OCI-LY1 (cell line): ENCODE measurements around the gene DEDD.

Source experiments
- CTCF ChIP-seq: fragments of 200-600 bp; sonication (generic), shearing (Covaris generic); IDR thresholded peaks from 2 replicates; pipeline ENCODE4 v1.5.1; 2017; ENCODE audit warnings: mild to moderate bottlenecking, antibody characterized with exemption, low read length, moderate library complexity, mixed read lengths
- EZH2 ChIP-seq: fragments of 200-600 bp; sonication (generic), shearing (Covaris generic); IDR thresholded peaks from 2 replicates; pipeline ENCODE4 v1.8.0; 2017; ENCODE audit warnings: borderline replicate concordance, mixed run types, mild to moderate bottlenecking, antibody characterized with exemption, low read length, moderate library complexity, mixed read lengths

- TF ChIP-seq CTCF: no peak
- no peak for TF ChIP-seq EZH2
Measured at GRCh38 chr1:161117759-161118581, 14.5 kb downstream of the DEDD start, which contains the start of the genes NIT1 and PFDN2.
